ENCODE data around the gene ALKAL2.

ALKAL2 gene

GRCh38 chr2:254241-254640 lies 33.6 kb downstream of the ALKAL2 start:
- no peak for TF ChIP-seq ZNF274 (IDR thresholded peaks at IDR 0.05; ENCODE audit: low read depth, low read length)
- H3K4me3 ChIP-seq (ENCODE audit: low read length): no peak overlapping the region

GRCh38 chr2:253202-253638 lies 34.7 kb downstream of the ALKAL2 start:
- TF ChIP-seq ZNF274 (IDR thresholded peaks at IDR 0.05; ENCODE audit: low read depth, low read length): no peak

GRCh38 chr2:252001-252602 lies 35.8 kb downstream of the ALKAL2 start:
- TF ChIP-seq ZNF274 (IDR thresholded peaks at IDR 0.05; ENCODE audit: low read depth, low read length): no peak
- H3K4me3 ChIP-seq (ENCODE audit: low read length): no peak overlapping the region

More at GRCh38 chr2:253202-253638, 34.7 kb downstream of the ALKAL2 start:
- H3K4me3 ChIP-seq (ENCODE audit: low read length): no peak overlapping the region

GRCh38 chr2:249538-250042 lies 38.3 kb downstream of the ALKAL2 start:
- no peak overlapping the region for H3K4me3 ChIP-seq (ENCODE audit: low read length)
- TF ChIP-seq ZNF274 (IDR thresholded peaks at IDR 0.05; ENCODE audit: low read depth, low read length): no peak

GRCh38 chr2:248724-249123 lies 39.2 kb downstream of the ALKAL2 start:
- no peak overlapping the region for H3K4me3 ChIP-seq (ENCODE audit: low read length)

GRCh38 chr2:246489-247144 lies 41.3 kb downstream of the ALKAL2 start:
- H3K4me3 ChIP-seq (ENCODE audit: low read length): no peak overlapping the region
- no peak for TF ChIP-seq ZNF274 (IDR thresholded peaks at IDR 0.05; ENCODE audit: low read depth, low read length)

More at GRCh38 chr2:248724-249123, 39.2 kb downstream of the ALKAL2 start:
- no peak for TF ChIP-seq ZNF274 (IDR thresholded peaks at IDR 0.05; ENCODE audit: low read depth, low read length)

- TF ChIP-seq ZNF274 (IDR thresholded peaks at IDR 0.05; ENCODE audit: low read depth, low read length): no peak
- no peak overlapping the region for H3K4me3 ChIP-seq (ENCODE audit: low read length)
Measured at GRCh38 chr2:244547-244946, 43.3 kb downstream of the ALKAL2 start.

- no peak overlapping the region for H3K4me3 ChIP-seq (ENCODE audit: low read length)
- TF ChIP-seq ZNF274 (IDR thresholded peaks at IDR 0.05; ENCODE audit: low read depth, low read length): no peak
Measured at GRCh38 chr2:238869-239268, 49.0 kb downstream of the ALKAL2 start.

- TF ChIP-seq ZNF274 (IDR thresholded peaks at IDR 0.05; ENCODE audit: low read depth, low read length): no peak
- no peak overlapping the region for H3K4me3 ChIP-seq (ENCODE audit: low read length)
Measured at GRCh38 chr2:238431-238830, 49.5 kb downstream of the ALKAL2 start.

- H3K4me3 ChIP-seq (ENCODE audit: low read length): no peak overlapping the region
- no peak for TF ChIP-seq ZNF274 (IDR thresholded peaks at IDR 0.05; ENCODE audit: low read depth, low read length)
Measured at GRCh38 chr2:237878-238277, 50.0 kb downstream of the ALKAL2 start.

GRCh38 chr2:236993-237539 lies 50.8 kb downstream of the ALKAL2 start:
- no peak for TF ChIP-seq ZNF274 (IDR thresholded peaks at IDR 0.05; ENCODE audit: low read depth, low read length)
- H3K4me3 ChIP-seq (ENCODE audit: low read length): no peak overlapping the region

GRCh38 chr2:234421-234820 lies 53.5 kb downstream of the ALKAL2 start:
- no peak overlapping the region for H3K4me3 ChIP-seq (ENCODE audit: low read length)
- no peak for TF ChIP-seq ZNF274 (IDR thresholded peaks at IDR 0.05; ENCODE audit: low read depth, low read length)

- no peak for TF ChIP-seq ZNF274 (IDR thresholded peaks at IDR 0.05; ENCODE audit: low read depth, low read length)
- H3K4me3 ChIP-seq (ENCODE audit: low read length): no peak overlapping the region
Measured at GRCh38 chr2:233030-233429, 54.9 kb downstream of the ALKAL2 start.

- no peak overlapping the region for H3K4me3 ChIP-seq (ENCODE audit: low read length)
- TF ChIP-seq ZNF274 (IDR thresholded peaks at IDR 0.05; ENCODE audit: low read depth, low read length): no peak
Measured at GRCh38 chr2:231521-232185, 56.2 kb downstream of the ALKAL2 start.
